HG03045 (cell line): ENCODE measurements around the gene PRSS48.
"Not testable (repeated sequence)": the region's sequence is repeated elsewhere in the genome, so short reads cannot be mapped to it uniquely, and the experiment has no call there.

Experiments
- ATAC-seq: cut with Tn5 transposase; IDR thresholded peaks from one replicate; pipeline ENCODE4 v1.9.1; 2021; ENCODE audit warnings: mild to moderate bottlenecking, moderate library complexity; ENCODE audit not compliant: unreplicated experiment

The PRSS48 gene

GRCh38 chr4:151315212-151315886 is 38.4 kb downstream of the PRSS48 start:
- no peak for ATAC-seq

DNA sequence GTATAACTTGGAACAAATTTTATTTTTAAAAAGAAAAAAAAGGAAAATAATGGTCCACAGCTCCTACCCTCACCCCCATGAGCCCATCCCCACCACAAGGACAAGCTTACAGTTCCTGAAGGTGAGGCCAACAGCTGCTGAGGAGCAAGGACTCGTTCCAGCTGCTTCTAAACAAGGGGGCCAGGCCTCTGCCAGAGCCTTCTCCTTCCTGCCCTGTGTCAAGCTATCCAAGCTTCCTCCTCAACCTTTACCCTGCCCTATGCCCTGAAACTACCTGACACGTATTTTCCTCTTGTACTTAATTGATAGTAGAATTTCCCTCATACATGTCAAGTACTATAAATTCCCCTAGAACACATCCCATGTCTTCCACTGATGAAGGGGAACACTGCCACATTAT is 39.7 kb downstream of the PRSS48 start:
- ATAC-seq, result no peak

- no peak for ATAC-seq
Measured at GRCh38 chr4:151318307-151319006, 41.5 kb downstream of the PRSS48 start.

GRCh38 chr4:151319490-151319889 is 42.5 kb downstream of the PRSS48 start:
- ATAC-seq, result no peak

DNA sequence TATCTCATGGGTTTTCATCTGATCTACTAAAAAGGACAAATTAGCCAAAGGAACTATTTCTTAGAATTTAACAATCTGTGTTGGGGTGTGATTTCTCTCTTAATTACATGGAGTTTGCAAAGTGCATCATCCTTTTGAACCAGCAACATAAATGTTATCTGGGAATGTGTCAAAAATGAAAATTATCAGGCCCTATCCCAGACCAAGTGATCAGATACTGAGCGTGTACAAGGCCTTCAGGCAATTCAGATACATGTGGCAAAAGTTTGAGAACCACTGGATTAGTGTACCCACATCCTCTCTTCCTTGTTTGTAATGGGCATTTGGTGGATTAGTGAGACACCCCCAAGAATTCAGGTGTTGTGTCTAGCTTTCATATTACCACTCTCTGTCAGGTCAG is 44.6 kb downstream of the PRSS48 start:
- ATAC-seq, result no peak

GRCh38 chr4:151322161-151322560 is 45.2 kb downstream of the PRSS48 start:
- not testable (repeated sequence) for ATAC-seq

DNA sequence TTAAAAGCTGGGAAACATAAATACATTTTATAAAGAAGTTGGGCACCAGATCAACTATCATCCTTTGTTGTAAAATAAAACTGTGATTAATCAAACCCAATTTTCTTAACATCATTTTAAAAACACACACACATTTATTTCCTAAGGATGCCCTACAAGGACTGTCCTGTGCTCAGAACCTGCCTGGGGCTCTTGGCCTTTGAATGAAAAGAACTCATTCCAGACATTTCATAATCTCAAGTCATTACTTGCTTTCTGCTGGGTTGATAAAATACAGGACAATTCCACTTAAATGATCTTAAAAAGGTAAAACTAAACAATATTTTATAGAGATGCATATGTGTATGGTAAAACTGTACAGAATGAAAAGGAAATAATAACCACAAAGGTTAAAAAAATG is 45.6 kb downstream of the PRSS48 start:
- no peak for ATAC-seq

- no peak for ATAC-seq
Measured at GRCh38 chr4:151323667-151324066, 46.7 kb downstream of the PRSS48 start.

GRCh38 chr4:151324124-151324751 is 47.3 kb downstream of the PRSS48 start:
- ATAC-seq, result no peak

- no peak for ATAC-seq
Measured at GRCh38 chr4:151324752-151325110, 47.8 kb downstream of the PRSS48 start.

- ATAC-seq, result no peak
Measured at GRCh38 chr4:151325111-151325948, 48.4 kb downstream of the PRSS48 start, which contains the start of gene SH3D19. TSS of gene SH3D19 (minus strand) at chr4:151325605. CDS start at chr4:151325352, 253 bp downstream.

GRCh38 chr4:151325949-151326246 is 48.9 kb downstream of the PRSS48 start:
- no peak for ATAC-seq

DNA sequence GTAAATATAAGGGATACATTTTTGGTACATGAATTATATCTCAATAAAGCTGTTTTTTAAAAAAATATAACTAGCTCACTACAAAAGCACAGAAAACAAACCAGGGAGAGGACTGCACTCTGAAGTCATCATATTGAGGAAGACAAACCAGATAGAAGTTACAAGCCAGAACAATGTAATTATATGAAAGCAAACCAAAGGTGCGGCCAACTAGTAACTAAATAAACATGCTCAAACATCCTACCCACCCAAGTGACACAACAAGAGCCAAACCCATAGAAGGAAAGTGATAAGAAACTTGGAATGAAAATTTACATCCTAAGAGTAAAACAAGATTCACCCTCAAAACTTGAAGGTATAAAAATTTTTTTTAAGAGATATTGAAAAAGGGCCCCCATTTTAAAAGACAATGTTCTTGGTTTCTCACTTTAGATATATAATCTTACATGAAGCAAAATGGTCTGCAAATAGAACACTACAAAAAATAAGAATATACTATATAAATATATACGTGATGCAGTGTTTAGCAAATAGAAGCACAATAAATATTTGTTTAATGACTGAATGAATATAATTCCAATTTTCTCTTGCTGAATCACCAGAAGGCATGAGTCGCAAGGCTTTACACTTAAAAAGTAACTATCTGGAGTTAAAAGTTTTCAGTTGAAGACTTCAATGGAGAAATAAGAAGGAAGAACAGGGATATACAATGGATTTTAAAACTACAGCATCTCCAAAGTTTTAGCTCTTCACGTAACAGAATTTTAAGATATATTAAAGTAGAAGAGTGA is 52.5 kb downstream of the PRSS48 start:
- ATAC-seq, result no peak

- ATAC-seq, result no peak
Measured at GRCh38 chr4:151331276-151332042, 54.5 kb downstream of the PRSS48 start.

DNA sequence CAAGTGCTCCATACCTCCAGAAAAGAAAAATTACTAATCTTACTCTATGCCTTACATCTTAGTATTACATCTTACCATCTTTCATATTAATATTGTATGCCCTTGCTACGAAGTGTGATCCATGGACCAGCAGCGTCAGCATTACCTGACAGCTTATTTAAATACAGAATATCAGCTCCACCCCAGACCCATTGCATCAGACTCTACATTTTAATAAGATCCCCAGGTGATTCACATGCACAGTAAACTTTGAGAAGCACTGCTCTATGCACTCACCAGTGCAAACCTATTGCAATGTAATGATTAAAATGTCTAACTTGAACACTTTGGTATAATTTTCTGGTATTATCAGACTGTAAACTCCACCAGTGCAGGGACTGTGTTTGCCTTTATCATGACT is 62.5 kb downstream of the PRSS48 start:
- ATAC-seq, result no peak

DNA sequence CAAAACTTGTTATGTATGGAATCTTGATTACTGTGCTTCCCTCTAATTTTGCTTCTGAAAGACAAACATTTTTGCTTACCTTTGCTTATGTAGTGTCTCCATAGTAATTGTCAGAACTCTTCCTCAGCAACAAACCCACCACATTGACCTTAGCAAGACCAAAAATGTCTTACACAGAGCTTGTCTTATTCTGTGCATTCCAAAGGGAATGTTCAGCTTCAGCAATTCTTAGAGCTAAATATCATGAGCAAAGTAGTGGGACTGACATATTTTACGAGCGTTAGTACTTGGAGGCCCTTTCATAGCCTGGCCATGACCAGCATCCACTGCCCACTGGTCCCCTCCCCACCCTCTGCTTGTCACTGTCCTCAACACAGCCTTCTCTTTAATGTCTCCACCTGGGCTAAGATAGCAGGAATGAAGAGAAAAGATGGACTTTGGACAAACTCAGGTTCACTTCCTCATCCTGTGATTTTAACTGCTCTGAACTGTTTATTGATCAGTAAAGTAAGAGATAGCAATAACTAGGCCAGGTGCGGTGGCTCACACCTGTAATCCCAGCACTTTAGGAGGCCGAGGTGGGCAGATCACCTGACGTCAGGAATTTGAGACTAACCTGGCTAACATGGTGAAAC is 63.9 kb downstream of the PRSS48 start:
- no peak for ATAC-seq
